OCI-LY1 (cell line): ENCODE data around the gene NPAS4.

Experiments used
- CTCF ChIP-seq: fragments of 200-600 bp; sonication (generic), shearing (Covaris generic); IDR thresholded peaks from 2 replicates; pipeline ENCODE4 v1.5.1; 2017; ENCODE audit warnings: mild to moderate bottlenecking, antibody characterized with exemption, low read length, moderate library complexity, mixed read lengths
- EZH2 ChIP-seq: fragments of 200-600 bp; sonication (generic), shearing (Covaris generic); IDR thresholded peaks from 2 replicates; pipeline ENCODE4 v1.8.0; 2017; ENCODE audit warnings: borderline replicate concordance, mixed run types, mild to moderate bottlenecking, antibody characterized with exemption, low read length, moderate library complexity, mixed read lengths

- TF ChIP-seq EZH2 (no peak), CTCF (no peak)
Measured at GRCh38 chr11:66418986-66419308, 1.9 kb upstream of the NPAS4 start.
